RWPE2 (cell line): ENCODE measurements around the gene PTPRD.
A peak's percentile ranks its signal among the peaks of the same experiment; 100 is the strongest.

Source experiments
- ATAC-seq: fragments of 200-7000 bp; cut with Tn5 transposase; 3 replicates; pipeline ENCODE4 v1.9.1; 2021; ENCODE audit warnings: low read depth
- DNase-seq: peaks from one replicate; pipeline ENCODE4 v3.0.0-alpha.2; 2020; ENCODE audit warnings: low spot score
- H3K27ac ChIP-seq: fragments of 450-650 bp; 2 replicates; pipeline ENCODE4 v1.5.1; 2017; ENCODE audit warnings: mild to moderate bottlenecking; ENCODE audit not compliant: poor library complexity, severe bottlenecking
- H3K27me3 ChIP-seq: fragments of 250-450 bp; sonication (Bioruptor Pico); 2 replicates; pipeline ENCODE4 v1.5.1; 2021; ENCODE audit warnings: mild to moderate bottlenecking, moderate library complexity; ENCODE audit not compliant: insufficient read depth, poor library complexity, severe bottlenecking
- H3K36me3 ChIP-seq: fragments of 250-450 bp; sonication (Bioruptor Pico); 2 replicates; pipeline ENCODE4 v1.5.1; 2020; ENCODE audit warnings: low read depth, mild to moderate bottlenecking, moderate library complexity
- H3K4me1 ChIP-seq: fragments of 250-450 bp; sonication (Bioruptor Pico); 2 replicates; pipeline ENCODE4 v1.5.1; 2021; ENCODE audit warnings: mild to moderate bottlenecking, moderate library complexity; ENCODE audit not compliant: insufficient read depth, poor library complexity, severe bottlenecking
- H3K4me3 ChIP-seq: fragments of 250-450 bp; sonication (Bioruptor Pico); 2 replicates; pipeline ENCODE4 v1.5.1; 2021; ENCODE audit warnings: mild to moderate bottlenecking, moderate library complexity; ENCODE audit not compliant: severe bottlenecking
- H3K9me3 ChIP-seq: fragments of 250-450 bp; sonication (Bioruptor Pico); 2 replicates; pipeline ENCODE4 v1.5.1; 2021; ENCODE audit warnings: mild to moderate bottlenecking, moderate library complexity; ENCODE audit not compliant: severe bottlenecking
- TF ChIP-seq, protein P1 (sequence below): fragments of 450-650 bp; IDR thresholded peaks from one replicate; pipeline ENCODE4 v1.5.1; 2017; ENCODE audit warnings: mild to moderate bottlenecking, moderate library complexity; ENCODE audit not compliant: poor library complexity, severe bottlenecking

Gene PTPRD

GRCh38 chr9:9998491-9999287 is 614.1 kb downstream of the PTPRD start:
- TF ChIP-seq, protein P1, sequence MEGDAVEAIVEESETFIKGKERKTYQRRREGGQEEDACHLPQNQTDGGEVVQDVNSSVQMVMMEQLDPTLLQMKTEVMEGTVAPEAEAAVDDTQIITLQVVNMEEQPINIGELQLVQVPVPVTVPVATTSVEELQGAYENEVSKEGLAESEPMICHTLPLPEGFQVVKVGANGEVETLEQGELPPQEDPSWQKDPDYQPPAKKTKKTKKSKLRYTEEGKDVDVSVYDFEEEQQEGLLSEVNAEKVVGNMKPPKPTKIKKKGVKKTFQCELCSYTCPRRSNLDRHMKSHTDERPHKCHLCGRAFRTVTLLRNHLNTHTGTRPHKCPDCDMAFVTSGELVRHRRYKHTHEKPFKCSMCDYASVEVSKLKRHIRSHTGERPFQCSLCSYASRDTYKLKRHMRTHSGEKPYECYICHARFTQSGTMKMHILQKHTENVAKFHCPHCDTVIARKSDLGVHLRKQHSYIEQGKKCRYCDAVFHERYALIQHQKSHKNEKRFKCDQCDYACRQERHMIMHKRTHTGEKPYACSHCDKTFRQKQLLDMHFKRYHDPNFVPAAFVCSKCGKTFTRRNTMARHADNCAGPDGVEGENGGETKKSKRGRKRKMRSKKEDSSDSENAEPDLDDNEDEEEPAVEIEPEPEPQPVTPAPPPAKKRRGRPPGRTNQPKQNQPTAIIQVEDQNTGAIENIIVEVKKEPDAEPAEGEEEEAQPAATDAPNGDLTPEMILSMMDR = peak; percentile 47
- Histone ChIP-seq H3K9me3 (no peaks in the 10 kb centered on the region), H3K4me3 (no peak overlapping the region), H3K27ac (no peak overlapping the region), H3K4me1 (no peaks in the 10 kb centered on the region), H3K27me3 (no peaks in the 10 kb centered on the region), H3K36me3 (no peaks in the 10 kb centered on the region)
- no peak for DNase-seq
- ATAC-seq = no peak

- Histone ChIP-seq H3K4me3 (no peak overlapping the region), H3K27me3 (no peaks in the 10 kb centered on the region), H3K27ac (no peak overlapping the region), H3K9me3 (no peaks in the 10 kb centered on the region), H3K36me3 (no peaks in the 10 kb centered on the region), H3K4me1 (no peaks in the 10 kb centered on the region)
- DNase-seq (no peak), ATAC-seq (no peak)
- TF ChIP-seq, protein P1 = no peak
These were observed 615.2 kb downstream of the PTPRD start for GRCh38 chr9:9997585-9997984.

- DNase-seq (no peak), ATAC-seq (no peak)
- TF ChIP-seq, protein P1 = no peak
- Histone ChIP-seq H3K27ac (no peak overlapping the region), H3K36me3 (no peaks in the 10 kb centered on the region), H3K4me3 (no peak overlapping the region), H3K27me3 (no peaks in the 10 kb centered on the region), H3K4me1 (no peaks in the 10 kb centered on the region), H3K9me3 (no peaks in the 10 kb centered on the region)
These were observed 616.5 kb downstream of the PTPRD start for GRCh38 chr9:9996259-9996658.

DNA sequence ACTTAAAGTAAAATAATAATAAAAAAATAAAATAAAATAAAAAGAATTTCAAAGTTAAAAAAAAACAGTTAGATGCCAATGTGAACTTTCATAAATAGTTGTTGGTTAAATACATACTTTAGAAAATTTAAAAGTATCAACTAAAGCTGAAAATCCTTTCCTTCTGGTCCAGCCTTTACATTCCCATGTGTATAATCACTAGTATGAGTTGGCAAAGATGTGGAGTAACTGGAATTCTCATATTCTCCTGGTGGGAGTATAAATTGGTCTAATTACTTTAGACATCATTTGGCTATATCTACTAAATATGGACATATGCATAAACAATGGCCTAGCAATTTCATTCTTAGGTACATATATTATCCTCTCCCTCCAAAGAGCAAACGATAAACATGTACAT is 619.9 kb downstream of the PTPRD start:
- no peaks in the 10 kb centered on the region for H3K4me1 ChIP-seq
- TF ChIP-seq, protein P1 = no peak
- ATAC-seq (no peak), DNase-seq (no peak)
- no peak overlapping the region for H3K4me3 ChIP-seq
- H3K36me3 ChIP-seq = no peaks in the 10 kb centered on the region
- H3K27me3 ChIP-seq = no peaks in the 10 kb centered on the region
- H3K9me3 ChIP-seq = no peaks in the 10 kb centered on the region
- no peak overlapping the region for H3K27ac ChIP-seq

GRCh38 chr9:9973062-9973461 is 639.7 kb downstream of the PTPRD start:
- Histone ChIP-seq H3K27ac (no peak overlapping the region), H3K4me1 (no peaks in the 10 kb centered on the region), H3K36me3 (no peaks in the 10 kb centered on the region), H3K4me3 (no peak overlapping the region), H3K9me3 (no peaks in the 10 kb centered on the region), H3K27me3 (peaks cover 2% of the 10 kb centered on the region)
- ATAC-seq (no peak), DNase-seq (no peak)
- TF ChIP-seq, protein P1 = no peak
